HUES64 (cell line): ENCODE results near the gene INKA1.
"Not testable (repeated sequence)": the region's sequence is repeated elsewhere in the genome, so short reads cannot be mapped to it uniquely, and the experiment has no call there.

Experiments used
- H3K27ac ChIP-seq: 2 replicates; pipeline ENCODE4 v1.7.0; 2013; ENCODE audit warnings: low read depth, low read length, inconsistent platforms
- H3K27me3 ChIP-seq: 2 replicates; pipeline ENCODE4 v1.6.1; 2013; ENCODE audit warnings: mild to moderate bottlenecking, low read length; ENCODE audit not compliant: insufficient read depth
- H3K36me3 ChIP-seq: 2 replicates; pipeline ENCODE4 v1.6.1; 2013; ENCODE audit warnings: mild to moderate bottlenecking, low read length; ENCODE audit not compliant: insufficient read depth
- H3K4me1 ChIP-seq: 2 replicates; pipeline ENCODE4 v1.6.1; 2013; ENCODE audit warnings: mild to moderate bottlenecking, low read length, moderate library complexity; ENCODE audit not compliant: insufficient read depth
- H3K4me3 ChIP-seq: 2 replicates; pipeline ENCODE4 v1.5.1; 2013; ENCODE audit warnings: mild to moderate bottlenecking, low read length, moderate library complexity
- H3K9ac ChIP-seq: 2 replicates; pipeline ENCODE4 v1.6.1; 2013; ENCODE audit warnings: mild to moderate bottlenecking, low read depth, low read length
- H3K9me3 ChIP-seq: 2 replicates; pipeline ENCODE4 v1.6.1; 2013; ENCODE audit warnings: low read depth, low read length; ENCODE audit not compliant: insufficient read depth
- WGBS: fragments of 150-250, 120-280 bp; methylation state at CpG from one replicate; pipeline ENCODE4 v1.1.7; 2013; ENCODE audit warnings: missing lambda C conversion rate; 5-methylcytosine and 5-hydroxymethylcytosine counted together

INKA1 gene

DNA sequence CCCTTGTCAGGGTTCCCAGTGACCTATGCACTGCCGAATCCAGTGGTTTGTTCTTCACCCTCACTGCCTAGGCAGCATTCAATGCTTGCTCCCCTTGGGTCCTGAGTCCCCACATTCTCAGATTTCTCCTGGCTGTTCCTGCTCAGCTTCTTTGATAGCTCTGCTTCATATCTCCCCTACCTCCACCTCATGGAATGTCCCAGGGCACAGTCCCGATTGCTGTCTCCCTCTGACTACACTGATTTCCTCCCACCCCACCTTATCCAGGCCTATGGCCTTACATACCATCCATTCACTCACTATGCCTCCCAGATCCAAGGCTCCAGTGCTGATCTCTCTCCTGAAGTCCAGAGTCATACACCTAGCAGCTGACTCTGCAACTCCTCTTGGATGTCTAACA is 1.9 kb upstream of the INKA1 start:
- Histone ChIP-seq H3K4me3 (no peak overlapping the region), H3K4me1 (0 out of 2 replicates have a peak, but pooled peaks cover 4% of the 10 kb centered on the region), H3K27me3 (peaks cover 34% of the 10 kb centered on the region), H3K9ac (no peak overlapping the region), H3K36me3 (no peaks in the 10 kb centered on the region), H3K9me3 (no peaks in the 10 kb centered on the region), H3K27ac (no peak overlapping the region)
- WGBS = 89% methylated on average over 2 of the region's 2 CpGs

DNA sequence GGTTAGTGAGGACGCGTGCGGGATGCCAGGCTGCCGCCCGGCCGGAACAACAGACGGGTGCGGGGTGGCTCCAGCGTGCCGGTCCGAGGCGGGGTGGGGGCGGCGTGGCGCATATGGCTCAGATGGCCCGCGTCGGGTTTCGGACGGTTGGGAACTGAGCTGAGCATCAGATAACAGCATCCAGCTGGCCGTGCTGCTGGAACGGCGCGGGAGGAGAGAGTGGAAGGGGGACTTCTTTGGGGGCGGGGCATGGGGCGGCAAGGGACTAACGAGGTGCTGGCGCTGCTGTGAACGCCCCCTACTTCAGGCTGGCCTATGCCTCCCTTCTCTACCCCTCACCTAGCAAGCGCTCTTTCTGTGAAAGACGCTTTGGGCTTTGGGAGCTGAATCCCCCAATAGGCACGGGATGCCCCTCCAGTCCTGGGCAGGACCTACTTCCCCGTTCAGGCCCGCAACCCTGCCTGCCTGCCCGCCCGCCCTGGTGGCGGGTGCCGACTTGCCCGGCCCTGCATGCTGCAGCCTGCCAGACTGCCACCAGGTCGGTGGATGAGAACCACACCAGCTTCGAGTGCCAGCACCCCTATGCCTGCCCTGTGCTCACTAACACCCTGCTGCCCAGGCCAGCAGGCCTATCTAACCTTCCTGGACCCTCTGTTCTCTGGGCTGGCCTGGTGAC is 542 bp downstream of the INKA1 start:
- Histone ChIP-seq H3K4me3 (peak overlapping the region; percentile 77), H3K36me3 (no peaks in the 10 kb centered on the region), H3K27ac (no peak overlapping the region), H3K4me1 (peaks cover 11% of the 10 kb centered on the region), H3K9ac (peak overlapping the region; percentile 14; the same call in 1 of the 2 replicates), H3K9me3 (no peaks in the 10 kb centered on the region), H3K27me3 (peaks cover 34% of the 10 kb centered on the region)
- 11% methylated on average over 41 of the region's 41 CpGs for WGBS

DNA sequence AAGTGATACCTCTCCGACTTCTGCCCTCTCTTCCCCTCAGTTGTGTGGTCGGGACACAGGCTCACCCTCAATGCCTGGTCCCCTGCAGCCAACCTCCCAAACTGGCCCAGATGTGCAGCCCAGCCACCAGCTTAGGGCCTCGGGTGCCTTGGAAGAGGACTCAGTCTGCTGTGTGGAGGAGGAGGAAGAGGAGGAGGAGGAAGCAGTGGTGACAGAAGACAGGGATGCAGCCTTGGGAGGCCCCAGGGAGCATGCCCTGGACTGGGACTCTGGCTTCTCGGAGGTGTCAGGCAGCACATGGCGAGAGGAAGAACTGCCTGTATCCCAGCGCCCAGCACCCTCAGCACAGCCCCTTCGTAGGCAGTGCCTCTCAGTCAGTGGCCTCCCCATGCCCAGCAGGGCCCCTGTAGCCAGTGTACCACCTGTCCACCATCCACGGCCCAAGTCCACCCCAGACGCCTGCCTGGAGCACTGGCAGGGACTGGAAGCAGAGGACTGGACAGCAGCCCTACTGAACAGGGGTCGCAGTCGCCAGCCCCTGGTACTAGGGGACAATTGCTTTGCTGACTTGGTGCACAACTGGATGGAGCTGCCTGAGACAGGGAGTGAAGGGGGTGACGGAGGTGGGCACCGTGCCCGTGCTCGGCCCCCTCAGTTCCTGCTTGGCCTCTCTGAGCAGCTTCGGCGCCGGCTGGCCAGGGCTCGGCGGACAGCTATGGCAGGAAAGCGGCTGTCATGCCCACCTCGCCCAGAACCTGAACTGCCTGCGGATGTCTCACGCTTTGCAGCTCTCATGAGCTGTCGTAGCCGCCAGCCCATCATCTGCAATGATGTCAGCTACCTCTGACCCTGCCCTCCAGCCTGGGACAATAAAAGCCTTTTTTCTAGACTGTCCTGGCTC is 1.3 kb downstream of the INKA1 start:
- H3K27me3 ChIP-seq = peaks cover 34% of the 10 kb centered on the region
- no peak overlapping the region for H3K27ac ChIP-seq
- no peaks in the 10 kb centered on the region for H3K36me3 ChIP-seq
- H3K9me3 ChIP-seq = no peaks in the 10 kb centered on the region
- H3K9ac ChIP-seq = no peak overlapping the region
- WGBS = 92% methylated on average over 26 of the region's 26 CpGs
- peaks cover 11% of the 10 kb centered on the region for H3K4me1 ChIP-seq
- peak overlapping the region; percentile 77 for H3K4me3 ChIP-seq

DNA sequence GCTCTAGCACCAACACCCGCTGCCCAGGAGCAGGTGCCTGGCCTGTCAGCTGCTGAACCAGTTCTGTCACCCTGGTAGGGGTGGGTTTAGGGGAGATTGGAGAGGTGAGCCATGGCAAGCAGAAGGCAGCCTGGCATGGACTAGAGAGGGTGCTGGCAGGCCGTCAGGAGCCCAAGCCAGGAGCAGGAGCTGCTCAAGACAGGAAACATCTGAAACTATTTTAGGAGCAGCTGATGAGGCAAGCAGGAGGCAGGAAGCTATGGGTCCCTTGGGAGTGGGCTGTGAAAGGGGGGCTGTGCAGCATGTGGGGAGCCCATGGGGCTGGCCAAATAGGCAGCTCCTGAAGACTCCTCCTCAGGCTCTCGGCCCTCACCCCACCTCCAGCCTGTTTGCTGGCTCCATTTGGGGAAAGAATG is 2.3 kb downstream of the INKA1 start:
- no peak overlapping the region for H3K27ac ChIP-seq
- peaks cover 34% of the 10 kb centered on the region for H3K27me3 ChIP-seq
- H3K4me3 ChIP-seq = no peak overlapping the region
- H3K9me3 ChIP-seq = no peaks in the 10 kb centered on the region
- H3K4me1 ChIP-seq = peaks cover 11% of the 10 kb centered on the region
- 82% methylated on average over 2 of the region's 3 CpGs for WGBS
- no peaks in the 10 kb centered on the region for H3K36me3 ChIP-seq
- no peak overlapping the region for H3K9ac ChIP-seq

- Histone ChIP-seq H3K4me3 (peak overlapping the region; percentile 19; the same call in 1 of the 2 replicates), H3K9me3 (no peaks in the 10 kb centered on the region), H3K27me3 (peaks cover 34% of the 10 kb centered on the region), H3K36me3 (no peaks in the 10 kb centered on the region), H3K9ac (peak overlapping the region; percentile 27; the same call in 1 of the 2 replicates), H3K4me1 (peaks cover 11% of the 10 kb centered on the region), H3K27ac (0 out of 2 replicates have a peak overlapping the region, but pooled peaks have one; percentile 18)
- 44% methylated on average over 10 of the region's 11 CpGs for WGBS
Observed at GRCh38 chr3:49805897-49806701, 3.0 kb downstream of the INKA1 start.

GRCh38 chr3:49806850-49807249 is 3.8 kb downstream of the INKA1 start:
- Histone ChIP-seq H3K4me3 (peak overlapping the region; percentile 19; the same call in 1 of the 2 replicates), H3K36me3 (no peaks in the 10 kb centered on the region), H3K9me3 (no peaks in the 10 kb centered on the region), H3K9ac (0 out of 2 replicates have a peak overlapping the region, but pooled peaks have one; percentile 27), H3K27ac (0 out of 2 replicates have a peak overlapping the region, but pooled peaks have one; percentile 18), H3K27me3 (peaks cover 27% of the 10 kb centered on the region), H3K4me1 (peaks cover 11% of the 10 kb centered on the region)
- 93% methylated on average over 2 of the region's 2 CpGs for WGBS

DNA sequence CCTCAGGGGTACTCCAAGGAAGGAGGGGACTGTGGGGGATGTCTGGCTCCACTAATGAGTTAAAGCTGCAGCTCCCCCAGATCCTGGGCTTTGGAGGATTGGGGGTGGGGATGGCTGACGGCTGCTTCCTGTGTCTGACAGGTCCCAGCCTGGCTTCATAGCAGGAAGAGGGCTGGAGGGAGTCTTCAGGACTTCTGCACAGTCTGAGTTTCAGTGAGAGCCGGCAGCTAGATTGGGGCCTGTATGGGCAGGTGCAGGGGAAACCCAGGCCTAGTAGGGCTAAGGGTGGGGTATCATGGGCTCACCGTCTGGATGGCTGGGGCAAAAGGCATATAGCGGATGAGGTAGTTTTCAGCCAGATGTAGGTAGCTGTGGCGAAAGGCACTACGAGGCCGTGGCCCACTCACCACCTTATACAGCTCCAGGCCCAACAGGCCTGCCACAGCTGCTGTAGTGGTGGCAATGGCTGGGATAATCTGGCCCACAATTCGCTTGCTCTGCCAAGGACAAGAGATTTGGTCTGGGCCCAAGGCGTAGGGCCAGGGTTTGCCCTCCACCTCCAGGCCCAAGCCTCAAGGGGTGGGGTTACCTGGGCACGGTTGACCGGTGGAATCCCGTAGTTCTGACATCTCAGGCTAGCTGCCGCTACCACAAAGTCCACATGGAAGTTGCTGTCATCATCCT is 4.5 kb downstream of the INKA1 start:
- no peaks in the 10 kb centered on the region for H3K9me3 ChIP-seq
- no peak overlapping the region for H3K27ac ChIP-seq
- peaks cover 11% of the 10 kb centered on the region for H3K4me1 ChIP-seq
- no peak overlapping the region for H3K9ac ChIP-seq
- peaks cover 23% of the 10 kb centered on the region for H3K27me3 ChIP-seq
- no peaks in the 10 kb centered on the region for H3K36me3 ChIP-seq
- no peak overlapping the region for H3K4me3 ChIP-seq
- WGBS = 89% methylated on average over 13 of the region's 13 CpGs

DNA sequence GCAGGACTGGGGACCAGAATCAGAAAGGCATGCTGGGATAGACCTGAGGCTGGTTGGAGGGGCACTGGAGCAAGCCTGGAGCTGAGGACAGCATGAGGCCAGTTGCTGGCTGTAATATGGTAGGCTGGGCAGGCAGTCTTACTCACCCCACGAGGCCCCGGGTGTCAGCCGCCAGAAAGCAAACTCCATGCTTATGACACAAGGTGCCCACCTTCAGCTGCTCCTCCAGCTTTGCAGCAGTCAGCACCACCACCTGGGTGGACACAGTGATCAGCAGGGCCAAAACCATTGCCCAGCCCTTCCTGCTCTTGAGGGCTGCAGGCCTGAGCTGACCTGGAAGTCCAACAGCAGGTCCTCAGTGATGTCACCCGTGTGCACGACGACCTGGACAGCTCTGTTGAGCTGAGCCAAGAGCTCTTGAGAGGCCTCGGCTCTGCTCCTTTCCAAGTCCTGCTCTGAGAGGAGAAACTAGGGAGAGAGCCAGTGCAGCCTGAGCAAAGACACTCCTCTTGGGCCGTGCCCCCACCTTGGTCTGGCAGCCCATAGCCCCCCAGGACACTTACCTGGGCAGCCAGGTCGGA is 9.9 kb downstream of the INKA1 start:
- H3K36me3 ChIP-seq = no peaks in the 10 kb centered on the region
- 94% methylated on average over 9 of the region's 9 CpGs for WGBS
- no peaks in the 10 kb centered on the region for H3K4me1 ChIP-seq
- no peaks in the 10 kb centered on the region for H3K27me3 ChIP-seq
- no peak overlapping the region for H3K9ac ChIP-seq
- H3K9me3 ChIP-seq = no peaks in the 10 kb centered on the region
- no peak overlapping the region for H3K27ac ChIP-seq
- H3K4me3 ChIP-seq = no peak overlapping the region

DNA sequence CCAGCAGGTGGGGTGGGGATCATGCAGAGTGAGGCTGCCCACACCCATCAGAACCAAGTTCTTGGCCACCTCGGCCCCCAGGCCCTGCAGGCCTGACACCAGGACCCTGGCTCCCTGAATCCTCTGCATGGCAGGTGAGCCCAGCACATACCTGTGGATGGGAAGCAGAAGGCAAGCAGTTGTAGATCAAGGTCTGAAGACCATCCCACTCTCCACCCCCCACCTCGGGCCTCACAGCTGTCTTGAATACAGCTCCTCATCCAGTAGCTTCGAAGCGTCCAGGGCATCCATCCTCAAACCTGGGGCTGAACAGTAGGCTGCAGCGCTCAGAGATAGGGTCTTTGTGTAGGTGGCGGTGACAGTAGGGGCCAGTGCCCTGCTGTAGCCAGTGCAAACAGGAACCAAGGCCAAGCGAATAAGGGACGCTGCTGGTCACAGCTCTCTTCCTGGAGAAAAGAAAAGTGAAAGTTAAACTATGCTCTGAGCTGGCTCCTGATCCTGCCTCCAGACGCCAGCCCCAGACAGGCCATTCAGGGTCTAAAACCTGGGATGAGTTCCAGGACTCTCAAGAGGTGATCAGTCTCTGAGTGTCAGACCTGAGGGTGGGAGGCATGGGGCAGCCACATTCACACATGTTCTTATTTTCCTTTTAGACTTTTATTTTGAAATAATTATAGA is 10.6 kb downstream of the INKA1 start, which contains the start of gene UBA7:
Gene UBA7 (minus strand): TSS at position 457 of the 678 bp plus-strand sequence. CDS start 166 bp downstream, at position 291.
- Histone ChIP-seq H3K4me1 (no peaks in the 10 kb centered on the region), H3K4me3 (no peak within 1 kb of the TSS), H3K36me3 (no peaks in the 10 kb centered on the region), H3K9ac (no peak within 1 kb of the TSS), H3K27me3 (no peaks in the 10 kb centered on the region), H3K9me3 (no peaks in the 10 kb centered on the region), H3K27ac (no peak within 1 kb of the TSS)
- WGBS = 88% methylated on average over 9 of the region's 9 CpGs

DNA sequence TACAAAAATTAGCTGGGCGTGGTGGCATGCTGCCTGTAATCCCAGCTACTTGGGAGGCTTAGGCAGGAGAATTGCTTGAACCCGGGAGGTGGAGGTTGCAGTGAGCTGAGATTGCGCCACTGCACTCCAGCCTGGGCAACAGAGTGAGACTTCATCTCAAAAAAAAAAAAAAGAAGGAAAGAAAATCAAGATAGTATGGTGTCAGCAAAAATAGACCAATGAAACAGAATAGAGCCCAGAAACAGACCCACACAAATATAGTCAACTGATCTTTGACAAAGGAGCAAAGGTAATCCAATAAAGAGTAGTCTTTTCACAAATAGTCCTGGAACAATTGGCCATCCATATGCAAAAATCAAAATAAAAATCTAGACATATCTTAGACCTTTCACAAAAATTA is 20.1 kb downstream of the INKA1 start:
- H3K4me3 ChIP-seq, H3K9ac ChIP-seq, H3K4me1 ChIP-seq, H3K36me3 ChIP-seq, H3K9me3 ChIP-seq, H3K27ac ChIP-seq, H3K27me3 ChIP-seq: not testable (repeated sequence)
- 79% methylated on average over 3 of the region's 3 CpGs for WGBS
